ENCODE results near the gene ERC2.

The ERC2 gene

GRCh38 chr3:55636300-55637195 is 831.7 kb downstream of the ERC2 start:
- no peak for DNase-seq
- no peak for TF ChIP-seq CTCF (IDR thresholded peaks at IDR 0.05; ENCODE audit: low read depth, low read length)
- H3K27me3 ChIP-seq: no peaks in the 10 kb centered on the region
- no peak overlapping the region for H3K4me3 ChIP-seq (ENCODE audit: low read depth, low read length)
- no peaks in the 10 kb centered on the region for H3K4me1 ChIP-seq
- H3K36me3 ChIP-seq: no peaks in the 10 kb centered on the region
- no peaks in the 10 kb centered on the region for H3K9me3 ChIP-seq

- Histone ChIP-seq H3K36me3 (no peaks in the 10 kb centered on the region), H3K4me1 (no peaks in the 10 kb centered on the region), H3K4me3 (ENCODE audit: low read depth, low read length) (no peak overlapping the region), H3K27me3 (no peaks in the 10 kb centered on the region), H3K9me3 (no peaks in the 10 kb centered on the region)
- DNase-seq: no peak
- no peak for TF ChIP-seq CTCF (IDR thresholded peaks at IDR 0.05; ENCODE audit: low read depth, low read length)
These were observed 833.9 kb downstream of the ERC2 start for GRCh38 chr3:55634345-55634744.

DNA sequence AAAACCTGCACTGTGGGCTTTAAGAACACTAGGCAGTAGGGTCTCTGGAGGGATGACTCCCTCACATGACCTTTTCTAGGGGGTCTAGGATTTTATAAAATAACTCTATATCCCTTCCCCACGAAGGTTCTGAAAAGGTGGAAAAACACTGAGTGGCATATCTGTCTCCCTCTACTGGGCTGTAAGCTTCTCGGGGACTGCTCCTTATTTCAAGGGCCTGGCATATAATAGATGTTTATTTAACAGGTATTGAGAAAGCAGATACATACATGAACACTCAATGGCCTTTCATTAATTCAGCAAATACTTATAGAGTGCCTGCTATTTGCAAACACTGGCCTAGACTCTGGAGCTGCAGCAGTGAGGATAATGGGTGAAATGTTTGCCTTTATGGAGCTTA is 834.9 kb downstream of the ERC2 start:
- Histone ChIP-seq H3K27me3 (no peaks in the 10 kb centered on the region), H3K36me3 (no peaks in the 10 kb centered on the region), H3K4me3 (ENCODE audit: low read depth, low read length) (no peak overlapping the region), H3K4me1 (no peaks in the 10 kb centered on the region), H3K9me3 (no peaks in the 10 kb centered on the region)
- no peak for TF ChIP-seq CTCF (IDR thresholded peaks at IDR 0.05; ENCODE audit: low read depth, low read length)
- DNase-seq: no peak

DNA sequence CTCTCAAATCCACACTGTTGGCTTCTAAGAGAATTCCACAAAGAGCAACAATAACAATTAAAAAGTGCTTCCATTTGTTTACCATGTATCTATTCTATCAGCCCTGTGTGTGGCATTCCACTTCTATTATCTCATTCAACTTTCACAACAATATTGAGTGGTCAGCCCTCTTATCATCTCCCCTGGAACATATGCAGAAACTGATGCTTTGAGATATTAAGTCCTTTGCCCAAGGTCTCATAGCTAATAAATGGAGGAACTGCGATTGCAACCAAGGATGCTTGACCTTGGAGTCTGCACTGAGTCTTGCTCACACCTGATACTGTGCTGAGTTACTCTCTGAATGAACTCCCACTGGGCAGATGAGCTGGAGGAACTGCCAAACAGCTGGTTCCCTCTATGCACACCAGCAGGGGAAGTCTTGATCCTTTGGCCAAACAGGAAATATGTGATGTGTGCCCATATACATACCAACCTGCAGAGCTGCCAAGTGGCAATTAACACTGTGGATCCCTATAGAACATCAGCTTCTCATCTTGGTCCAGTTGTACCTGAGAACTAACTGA is 836.4 kb downstream of the ERC2 start:
- Histone ChIP-seq H3K27me3 (no peaks in the 10 kb centered on the region), H3K4me1 (no peaks in the 10 kb centered on the region), H3K36me3 (no peaks in the 10 kb centered on the region), H3K4me3 (ENCODE audit: low read depth, low read length) (no peak overlapping the region), H3K9me3 (no peaks in the 10 kb centered on the region)
- no peak for DNase-seq
- no peak for TF ChIP-seq CTCF (IDR thresholded peaks at IDR 0.05; ENCODE audit: low read depth, low read length)

- no peak overlapping the region for H3K4me3 ChIP-seq (ENCODE audit: low read depth, low read length)
- no peak for DNase-seq
- H3K27me3 ChIP-seq: no peaks in the 10 kb centered on the region
- TF ChIP-seq CTCF (IDR thresholded peaks at IDR 0.05; ENCODE audit: low read depth, low read length): no peak
- H3K9me3 ChIP-seq: no peaks in the 10 kb centered on the region
- no peaks in the 10 kb centered on the region for H3K4me1 ChIP-seq
- no peaks in the 10 kb centered on the region for H3K36me3 ChIP-seq
These were observed 837.4 kb downstream of the ERC2 start for GRCh38 chr3:55630921-55631299.

DNA sequence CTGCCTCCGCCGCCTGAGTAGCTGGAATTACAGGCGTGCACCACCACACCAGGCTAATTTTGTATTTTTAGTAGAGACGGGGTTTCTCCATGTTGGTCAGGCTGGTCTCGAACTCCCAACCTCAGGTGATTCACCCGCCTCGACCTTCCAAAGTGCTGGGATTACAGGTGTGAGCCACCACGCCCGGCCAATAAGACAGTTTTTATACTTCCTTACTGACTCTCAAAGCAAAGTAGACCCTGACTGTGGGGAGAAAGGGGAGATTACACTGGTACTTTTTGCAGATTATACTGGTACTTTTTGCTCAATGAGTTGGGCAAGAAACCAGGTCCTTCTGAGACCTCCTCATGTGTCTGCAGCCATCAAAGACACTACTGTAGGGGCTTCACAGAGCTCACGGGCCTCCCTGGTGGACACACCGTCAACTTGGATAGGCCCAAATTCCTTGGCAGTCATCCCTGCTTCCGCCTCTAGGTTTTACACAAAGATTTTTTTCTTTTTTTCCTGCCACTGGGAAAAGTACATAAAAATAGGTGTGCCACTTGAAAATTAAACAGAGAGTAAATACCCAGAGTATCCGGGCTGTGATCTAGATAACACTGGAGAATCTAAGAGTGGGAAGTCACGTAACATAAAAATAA is 837.9 kb downstream of the ERC2 start:
- no peaks in the 10 kb centered on the region for H3K27me3 ChIP-seq
- H3K36me3 ChIP-seq: no peaks in the 10 kb centered on the region
- no peak overlapping the region for H3K4me3 ChIP-seq (ENCODE audit: low read depth, low read length)
- no peak for DNase-seq
- H3K9me3 ChIP-seq: no peaks in the 10 kb centered on the region
- no peak for TF ChIP-seq CTCF (IDR thresholded peaks at IDR 0.05; ENCODE audit: low read depth, low read length)
- H3K4me1 ChIP-seq: no peaks in the 10 kb centered on the region
